IMR-90 (cell line): ENCODE data around the gene NCOR1. TPM values are rescaled to one million over a fixed set of nuclear protein-coding genes. Genes with fewer than 3 reads are reported as not detected.

Source experiments
- ATAC-seq: fragments of 200-7000 bp; cut with Tn5 transposase; 2 replicates; pipeline ENCODE4 v1.9.1; 2020; ENCODE audit warnings: low read depth, mild to moderate bottlenecking, moderate library complexity
- BruUV-seq: library from RNA; stranded (reverse); fragments of 400-500 nt; replicated peaks from 2 replicates; lab custom pipeline; 2021; lab: Mats Ljungman, UMichigan
- CTCF ChIA-PET: fragments of 300-600 bp; formaldehyde crosslinking; extraction: SDS; loops from one replicate; lab custom pipeline; 2021; ENCODE audit warnings: antibody characterized with exemption; lab: Yijun Ruan, JAX
- POLR2A ChIA-PET: fragments of 300-600 bp; sonication (Branson Sonifier 250); formaldehyde crosslinking; loops from one replicate; lab custom pipeline; 2022; ENCODE audit warnings: antibody characterized with exemption; ENCODE audit not compliant: unreplicated experiment; lab: Charles Lee
- DNase-seq: peaks from one replicate; pipeline ENCODE4 v3.0.0; 2013
- H2AFZ ChIP-seq: replicated peaks from 2 replicates; pipeline ENCODE3; 2013; ENCODE audit warnings: low read length, mild to moderate bottlenecking; ENCODE audit not compliant: poor library complexity
- H2AK5ac ChIP-seq: 2 replicates; pipeline ENCODE4 v1.6.1; 2013; ENCODE audit warnings: low read depth, low read length, inconsistent platforms
- H2AK9ac ChIP-seq: replicated peaks from 2 replicates; pipeline ENCODE3; 2013; ENCODE audit warnings: mild to moderate bottlenecking, low read depth, low read length, moderate library complexity; ENCODE audit not compliant: poor library complexity
- H2BK120ac ChIP-seq: 2 replicates; pipeline ENCODE4 v1.6.1; 2013; ENCODE audit warnings: low read depth, low read length, inconsistent platforms
- H2BK15ac ChIP-seq: 3 replicates; pipeline ENCODE4 v1.6.1; 2013; ENCODE audit warnings: low read depth, low read length, inconsistent platforms
- H2BK20ac ChIP-seq: 2 replicates; pipeline ENCODE4 v1.6.1; 2013; ENCODE audit warnings: low read depth, mild to moderate bottlenecking, inconsistent platforms, low read length, moderate library complexity
- H2BK5ac ChIP-seq: 2 replicates; pipeline ENCODE4 v1.6.1; 2013; ENCODE audit warnings: mild to moderate bottlenecking, low read depth, low read length, inconsistent platforms; ENCODE audit not compliant: poor library complexity, severe bottlenecking
- H3K14ac ChIP-seq: replicated peaks from 2 replicates; pipeline ENCODE4 v1.6.1; 2013; ENCODE audit warnings: low read depth, low read length, inconsistent platforms
- H3K18ac ChIP-seq: 2 replicates; pipeline ENCODE4 v1.6.1; 2013; ENCODE audit warnings: low read depth, low read length, control low read depth
- H3K23ac ChIP-seq: 2 replicates; pipeline ENCODE4 v1.6.1; 2013; ENCODE audit warnings: low read depth, low read length, inconsistent platforms
- H3K27ac ChIP-seq: 2 replicates; pipeline ENCODE4 v1.5.1; 2013; ENCODE audit warnings: mild to moderate bottlenecking, control low read depth, low read length; ENCODE audit not compliant: insufficient read depth
- H3K27me3 ChIP-seq: 2 replicates; pipeline ENCODE4 v1.6.1; 2013; ENCODE audit warnings: low read length; ENCODE audit not compliant: control insufficient read depth, insufficient read depth
- H3K36me3 ChIP-seq: 2 replicates; pipeline ENCODE4 v1.6.1; 2013; ENCODE audit warnings: low read length, mixed read lengths; ENCODE audit not compliant: control insufficient read depth, insufficient read depth
- H3K4ac ChIP-seq: 2 replicates; pipeline ENCODE4 v1.6.1; 2013; ENCODE audit warnings: low read depth, low read length, inconsistent platforms
- H3K4me1 ChIP-seq: 2 replicates; pipeline ENCODE4 v1.6.1; 2013; ENCODE audit warnings: low read length, mixed read lengths; ENCODE audit not compliant: control insufficient read depth, insufficient read depth
- H3K4me2 ChIP-seq: 2 replicates; pipeline ENCODE4 v1.6.1; 2013; ENCODE audit warnings: low read depth, mild to moderate bottlenecking, control low read depth, low read length, moderate library complexity
- H3K4me3 ChIP-seq: 2 replicates; pipeline ENCODE4 v1.5.1; 2013; ENCODE audit warnings: low read depth, mild to moderate bottlenecking, control low read depth, low read length, moderate library complexity; ENCODE audit not compliant: insufficient read depth
- H3K56ac ChIP-seq: 2 replicates; pipeline ENCODE4 v1.6.1; 2013; ENCODE audit warnings: low read length, inconsistent platforms; ENCODE audit not compliant: insufficient read depth; ENCODE audit errors: extremely low read depth
- H3K79me1 ChIP-seq, 2 experiments: 2 replicates each; pipeline ENCODE4 v1.6.1; 2013; ENCODE audit warnings: low read length in 2 of 2, inconsistent platforms in 1 of 2, low read depth in 1 of 2
- H3K9ac ChIP-seq: 2 replicates; pipeline ENCODE4 v1.6.1; 2013; ENCODE audit warnings: low read depth, low read length, control low read depth
- H3K9me1 ChIP-seq: 2 replicates; pipeline ENCODE4 v1.6.1; 2013; ENCODE audit warnings: low read length, inconsistent platforms; ENCODE audit not compliant: insufficient read depth
- H3K9me3 ChIP-seq: 2 replicates; pipeline ENCODE4 v1.6.1; 2013; ENCODE audit warnings: low read length; ENCODE audit not compliant: control insufficient read depth, insufficient read depth
- H4K20me1 ChIP-seq: 2 replicates; pipeline ENCODE4 v1.6.1; 2013; ENCODE audit warnings: low read length, inconsistent platforms; ENCODE audit not compliant: insufficient read depth
- H4K5ac ChIP-seq: 2 replicates; pipeline ENCODE4 v1.6.1; 2013; ENCODE audit warnings: mild to moderate bottlenecking, low read depth, low read length, control low read depth
- H4K8ac ChIP-seq, 2 experiments: 2 replicates each; pipeline ENCODE4 v1.6.1; 2013; ENCODE audit warnings: low read depth in 2 of 2, low read length in 2 of 2, control low read depth in 1 of 2, inconsistent platforms in 1 of 2
- H4K91ac ChIP-seq: 2 replicates; pipeline ENCODE4 v1.6.1; 2013; ENCODE audit warnings: low read depth, low read length, inconsistent platforms; ENCODE audit not compliant: insufficient read depth
- BHLHE40 ChIP-seq: fragments of 150-350 bp; IDR thresholded peaks from 2 replicates; pipeline ENCODE4 v1.6.1; 2016; ENCODE audit warnings: mild to moderate bottlenecking, low read depth, low read length
- CEBPB ChIP-seq: IDR thresholded peaks from 2 replicates; pipeline ENCODE4 v1.6.1; 2012; ENCODE audit warnings: low read depth, low read length, improper control_type of control experiment
- MAFK ChIP-seq: IDR thresholded peaks from 2 replicates; pipeline ENCODE4 v1.6.1; 2012; ENCODE audit warnings: low read depth, low read length, improper control_type of control experiment
- MAZ ChIP-seq: IDR thresholded peaks from 2 replicates; pipeline ENCODE4 v1.6.1; 2012; ENCODE audit warnings: low read depth, mild to moderate bottlenecking, low read length, improper control_type of control experiment, moderate library complexity, borderline replicate concordance
- NFE2L2 ChIP-seq: fragments of 150-350 bp; IDR thresholded peaks from 2 replicates; pipeline ENCODE4 v1.6.1; 2016; ENCODE audit warnings: low read depth, mild to moderate bottlenecking, low read length
- RAD21 ChIP-seq: IDR thresholded peaks from 2 replicates; pipeline ENCODE4 v1.6.1; 2012; ENCODE audit warnings: low read length, improper control_type of control experiment
- RCOR1 ChIP-seq: IDR thresholded peaks from 2 replicates; pipeline ENCODE4 v1.6.1; 2012; ENCODE audit warnings: mild to moderate bottlenecking, low read length, improper control_type of control experiment; ENCODE audit not compliant: insufficient replicate concordance
- RFX5 ChIP-seq: IDR thresholded peaks from 2 replicates; pipeline ENCODE4 v1.8.0; 2012; ENCODE audit warnings: low read depth, mild to moderate bottlenecking, low read length, moderate library complexity
- USF2 ChIP-seq: fragments of 150-350 bp; IDR thresholded peaks from 2 replicates; pipeline ENCODE4 v1.6.1; 2017; ENCODE audit warnings: mild to moderate bottlenecking, antibody characterized with exemption, low read length, low read depth
- WGBS, 2 experiments: methylation state at CpG; one replicate each; pipeline versions ENCODE4 v1.1.5 to v1.1.7; 2013; ENCODE audit warnings: missing lambda C conversion rate in 2 of 2; ENCODE audit not compliant: insufficient read length in 1 of 2; ENCODE audit errors: extremely low coverage in 2 of 2; 5-methylcytosine and 5-hydroxymethylcytosine counted together
- dilution Hi-C: fragments of 300-500 bp; cut with HindIII; formaldehyde crosslinking; loops from one replicate; pipeline ENCODE4 v1.14.3; 2018; ENCODE audit warnings: low sequenced_read_pairs; ENCODE audit not compliant: unreplicated experiment
- in situ Hi-C: fragments of 300-500 bp; cut with MboI; formaldehyde crosslinking; loops from 3 replicates; pipeline ENCODE4 v1.14.3; 2019; ENCODE audit warnings: low sequenced_read_pairs, inconsistent platforms, mixed read lengths
- intact Hi-C: fragments of 100-400 bp; cut with micrococcal nuclease; formaldehyde crosslinking; loops from 2 replicates; pipeline ENCODE4 v1.10.0; 2022
- polyA plus RNA-seq, 3 experiments: library from polyadenylated mRNA; depleted of rRNA; stranded (reverse); fragments of >200 nt; gene quantifications; 2 replicates each; pipeline ENCODE4 v1.2.3, GENCODE V29; 2012; ENCODE audit warnings: low replicate concordance in 1 of 3
- total RNA-seq: library from RNA; depleted of rRNA; stranded (reverse); fragments of >200 nt; gene quantifications from 2 replicates; pipeline ENCODE4 v1.2.3, GENCODE V29; 2012
- TF ChIP-seq, protein P1 (sequence below): conservative IDR thresholded peaks from 2 replicates; pipeline ENCODE4 v1.5.1; 2012; ENCODE audit warnings: mild to moderate bottlenecking, low read depth, low read length, improper control_type of control experiment
- TF ChIP-seq, protein P2 (sequence below): fragments of 150-350 bp; IDR thresholded peaks from 2 replicates; pipeline ENCODE4 v1.6.1; 2016; ENCODE audit warnings: low read depth, mild to moderate bottlenecking, low read length, moderate library complexity, borderline replicate concordance

Gene NCOR1
- total and polyA plus RNA-seq, 2 of the 4 experiments (the other 2 are of a cell fraction): 54.5 to 80.3 TPM

DNA sequence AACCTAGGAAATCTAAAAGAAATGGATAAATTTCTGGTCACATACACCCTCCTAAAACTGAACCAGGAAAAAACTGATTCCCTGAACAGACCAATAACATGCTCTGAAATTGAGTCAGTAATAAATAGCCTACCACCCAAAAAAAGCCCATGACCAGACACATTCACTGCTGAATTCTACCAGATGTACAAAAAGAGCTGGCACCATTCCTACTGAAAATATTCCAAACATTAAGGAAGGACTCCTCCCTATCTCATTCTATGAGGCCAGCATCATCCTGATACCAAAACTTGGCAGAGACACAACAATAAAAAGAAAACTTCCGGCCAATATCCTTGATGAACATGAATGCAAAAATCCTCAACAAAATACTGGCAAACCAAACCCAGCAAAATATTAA, 162.8 kb downstream of the NCOR1 start:
- no CpG with 5 or more reads among the region's 1 CpG for WGBS, 2 experiments

More for the DNA sequence above, 162.8 kb downstream of the NCOR1 start:
- H2BK5ac ChIP-seq: no peak overlapping the region
- H3K14ac ChIP-seq: no peak overlapping the region
- no peak overlapping the region for H3K9ac ChIP-seq
- no peaks in the 10 kb centered on the region for H3K9me3 ChIP-seq
- H2BK20ac ChIP-seq: no peak overlapping the region
- CTCF ChIA-PET: no interaction called here
- no peak for TF ChIP-seq USF2
- no peak for TF ChIP-seq MAFK
- TF ChIP-seq, protein P1, sequence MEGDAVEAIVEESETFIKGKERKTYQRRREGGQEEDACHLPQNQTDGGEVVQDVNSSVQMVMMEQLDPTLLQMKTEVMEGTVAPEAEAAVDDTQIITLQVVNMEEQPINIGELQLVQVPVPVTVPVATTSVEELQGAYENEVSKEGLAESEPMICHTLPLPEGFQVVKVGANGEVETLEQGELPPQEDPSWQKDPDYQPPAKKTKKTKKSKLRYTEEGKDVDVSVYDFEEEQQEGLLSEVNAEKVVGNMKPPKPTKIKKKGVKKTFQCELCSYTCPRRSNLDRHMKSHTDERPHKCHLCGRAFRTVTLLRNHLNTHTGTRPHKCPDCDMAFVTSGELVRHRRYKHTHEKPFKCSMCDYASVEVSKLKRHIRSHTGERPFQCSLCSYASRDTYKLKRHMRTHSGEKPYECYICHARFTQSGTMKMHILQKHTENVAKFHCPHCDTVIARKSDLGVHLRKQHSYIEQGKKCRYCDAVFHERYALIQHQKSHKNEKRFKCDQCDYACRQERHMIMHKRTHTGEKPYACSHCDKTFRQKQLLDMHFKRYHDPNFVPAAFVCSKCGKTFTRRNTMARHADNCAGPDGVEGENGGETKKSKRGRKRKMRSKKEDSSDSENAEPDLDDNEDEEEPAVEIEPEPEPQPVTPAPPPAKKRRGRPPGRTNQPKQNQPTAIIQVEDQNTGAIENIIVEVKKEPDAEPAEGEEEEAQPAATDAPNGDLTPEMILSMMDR: no peak
- no peak for TF ChIP-seq RFX5
- TF ChIP-seq, protein P2, sequence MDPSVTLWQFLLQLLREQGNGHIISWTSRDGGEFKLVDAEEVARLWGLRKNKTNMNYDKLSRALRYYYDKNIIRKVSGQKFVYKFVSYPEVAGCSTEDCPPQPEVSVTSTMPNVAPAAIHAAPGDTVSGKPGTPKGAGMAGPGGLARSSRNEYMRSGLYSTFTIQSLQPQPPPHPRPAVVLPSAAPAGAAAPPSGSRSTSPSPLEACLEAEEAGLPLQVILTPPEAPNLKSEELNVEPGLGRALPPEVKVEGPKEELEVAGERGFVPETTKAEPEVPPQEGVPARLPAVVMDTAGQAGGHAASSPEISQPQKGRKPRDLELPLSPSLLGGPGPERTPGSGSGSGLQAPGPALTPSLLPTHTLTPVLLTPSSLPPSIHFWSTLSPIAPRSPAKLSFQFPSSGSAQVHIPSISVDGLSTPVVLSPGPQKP: no peak
- no peak for TF ChIP-seq RAD21
- no peak for TF ChIP-seq NFE2L2
- TF ChIP-seq RCOR1: no peak
- TF ChIP-seq MAZ: no peak
- TF ChIP-seq BHLHE40: no peak
- no peak for TF ChIP-seq CEBPB
- no peak overlapping the region for H4K5ac ChIP-seq
- no peak overlapping the region for H3K4me3 ChIP-seq
- no peak overlapping the region for H2BK15ac ChIP-seq
- no peaks in the 10 kb centered on the region; the same call in 1 of the 2 replicates for H4K20me1 ChIP-seq
- H4K91ac ChIP-seq: no peak overlapping the region
- no peak overlapping the region for H3K18ac ChIP-seq
- peaks cover 23 to 44% of the 10 kb centered on the region in 2 experiments for H3K79me1 ChIP-seq
- H2BK120ac ChIP-seq: no peak overlapping the region
- H3K36me3 ChIP-seq: peaks cover 26% of the 10 kb centered on the region
- dilution Hi-C loops (no loop called here), in situ Hi-C loops (no loop called here), intact Hi-C loops (no loop called here)
- no peak overlapping the region for H3K23ac ChIP-seq
- H2AK9ac ChIP-seq: no peak overlapping the region
- BruUV-seq: no TSS peak
- no peaks in the 10 kb centered on the region for H3K4me1 ChIP-seq
- H3K4ac ChIP-seq: no peak overlapping the region
- POLR2A ChIA-PET: no interaction called here
- no peak overlapping the region for H2AFZ ChIP-seq
- H3K27ac ChIP-seq: no peak overlapping the region
- H3K9me1 ChIP-seq: no peaks in the 10 kb centered on the region; the same call in 1 of the 2 replicates
- no peak overlapping the region for H2AK5ac ChIP-seq
- peak; percentile 17 for ATAC-seq
- no peak overlapping the region for H4K8ac ChIP-seq
- H3K4me2 ChIP-seq: no peak overlapping the region
- no peaks in the 10 kb centered on the region for H3K27me3 ChIP-seq
- DNase-seq: peak; percentile 40
- no peak overlapping the region for H3K56ac ChIP-seq
